Activated CD4-positive, alpha-beta T cell treated with anti-CD3 and anti-CD28 coated beads, Interleukin-2, amount 10 ng/mL, durations not matched to agents 24 days and 14 days (primary cell): ENCODE results near the gene SIGLEC15. TPM values are rescaled to one million over a fixed set of nuclear protein-coding genes. Genes with fewer than 3 reads are reported as not detected.

ENCODE experiments used
- DNase-seq: peaks from one replicate; pipeline ENCODE4 v3.0.0; 2022
- H3K27ac Mint-ChIP-seq: one replicate; pipeline ENCODE4 v1.8.0; 2022; ENCODE audit warnings: mild to moderate bottlenecking, mixed read lengths
- H3K27me3 Mint-ChIP-seq: one replicate; pipeline ENCODE4 v1.8.0; 2022; ENCODE audit warnings: mixed read lengths
- H3K36me3 Mint-ChIP-seq: one replicate; pipeline ENCODE4 v1.8.0; 2022; ENCODE audit warnings: low read depth, mild to moderate bottlenecking, mixed read lengths
- H3K4me1 Mint-ChIP-seq: one replicate; pipeline ENCODE4 v1.8.0; 2021; ENCODE audit warnings: mixed read lengths
- H3K4me3 Mint-ChIP-seq: one replicate; pipeline ENCODE4 v1.8.0; 2022; ENCODE audit warnings: mild to moderate bottlenecking, moderate library complexity, mixed read lengths
- H3K9me3 Mint-ChIP-seq: one replicate; pipeline ENCODE4 v1.8.0; 2021; ENCODE audit warnings: mixed read lengths
- intact Hi-C: fragments of 100-400 bp; cut with micrococcal nuclease; formaldehyde crosslinking; loops from one replicate; pipeline ENCODE4 v1.15.1; 2023
- total RNA-seq: library from RNA; stranded (reverse); gene quantifications from 2 replicates; pipeline ENCODE4 v1.2.3, GENCODE V29; 2022

The SIGLEC15 gene
- total RNA-seq, 1 donor from 2014 or later = not detected

GRCh38 chr18:45889419-45890064, 64.1 kb downstream of the SIGLEC15 start:
- no peak overlapping the region for H3K27ac Mint-ChIP-seq
- no peaks in the 10 kb centered on the region for H3K4me1 Mint-ChIP-seq
- intact Hi-C loops = no loop called here
- H3K27me3 Mint-ChIP-seq = no peaks in the 10 kb centered on the region
- no peak for DNase-seq
- H3K9me3 Mint-ChIP-seq = no peaks in the 10 kb centered on the region
- peaks cover 14% of the 10 kb centered on the region for H3K36me3 Mint-ChIP-seq
- no peak overlapping the region for H3K4me3 Mint-ChIP-seq

GRCh38 chr18:45890606-45891005, 65.1 kb downstream of the SIGLEC15 start:
- Mint-ChIP-seq H3K36me3 (peaks cover 20% of the 10 kb centered on the region), H3K27ac (no peak overlapping the region), H3K9me3 (no peaks in the 10 kb centered on the region), H3K4me3 (no peak overlapping the region), H3K27me3 (no peaks in the 10 kb centered on the region), H3K4me1 (peaks cover 1% of the 10 kb centered on the region)
- DNase-seq = no peak
- intact Hi-C loops = no loop called here

- no peaks in the 10 kb centered on the region for H3K27me3 Mint-ChIP-seq
- H3K4me3 Mint-ChIP-seq = no peak overlapping the region
- DNase-seq = no peak
- H3K36me3 Mint-ChIP-seq = peaks cover 24% of the 10 kb centered on the region
- no peaks in the 10 kb centered on the region for H3K9me3 Mint-ChIP-seq
- no peak overlapping the region for H3K27ac Mint-ChIP-seq
- intact Hi-C loops = no loop called here
- peaks cover 1% of the 10 kb centered on the region for H3K4me1 Mint-ChIP-seq
These were observed 66.3 kb downstream of the SIGLEC15 start for GRCh38 chr18:45891806-45892205.

Other genes starting within 250 kb of the SIGLEC15 start
- gene SLC14A2, start 210.2 kb upstream of the SIGLEC15 start, total RNA-seq = not detected in 2 replicates
- 0.86 and 0.97 TPM in 2 replicates for gene SLC14A1, start 101.5 kb upstream of the SIGLEC15 start, total RNA-seq
- 14.9 and 15.5 TPM in 2 replicates for gene EPG5, start 141.7 kb downstream of the SIGLEC15 start, total RNA-seq
- 27.5 and 29.2 TPM in 2 replicates for gene PSTPIP2, start 246.6 kb downstream of the SIGLEC15 start, total RNA-seq